Measurements from ENCODE around the gene BAD. TPM values are rescaled to one million over a fixed set of nuclear protein-coding genes. Genes with fewer than 3 reads are reported as not detected.
A peak's percentile ranks its signal among the peaks of the same experiment; 100 is the strongest.

The BAD gene
- total RNA-seq, 3 donors from 2014 or later (not counting 1 experiment from before 2014, with no cell fraction given): 30.6 to 35.8 (median 31.6) TPM

- no peak for DNase-seq
- intact Hi-C loops (cut with micrococcal nuclease): loop anchor here (1.0 to 2.0 kb wide), 5 partner anchors 11 to 64 kb away; partner anchors contain the start of genes DNAJC4, ESRRA and GPR137
- Mint-ChIP-seq H3K4me1 (peaks cover 8 to 49% of the 10 kb centered on the region in 2 donors), H3K9me3 (no peaks in the 10 kb centered on the region), H3K4me3 (peak overlapping the region; percentile 96), H3K36me3 (no peaks in the 10 kb centered on the region), H3K27me3 (ENCODE audit: low read depth in 2 of 2) (no peaks in the 10 kb centered on the region), H3K27ac (peak overlapping the region; percentile 98 to 99)
- no peak for TF ChIP-seq CTCF (IDR thresholded peaks at IDR 0.05)
- peak overlapping the region; percentile 98 for H3K27ac ChIP-seq (ENCODE audit: low read length)
- H3K27me3 ChIP-seq (ENCODE audit: control insufficient read depth, insufficient read depth, low read length): no peaks in the 10 kb centered on the region
- H3K36me3 ChIP-seq (ENCODE audit: control insufficient read depth, insufficient read depth, low read length): peaks cover 14% of the 10 kb centered on the region
- no peaks in the 10 kb centered on the region for H3K9me3 ChIP-seq (ENCODE audit: control insufficient read depth, insufficient read depth, low read length)
- WGBS (ENCODE audit: insufficient coverage): 0% methylated on average over 24 of the region's 24 CpGs
- peak overlapping the region; percentile 79 for H3K4me3 ChIP-seq (ENCODE audit: low read length)
- peaks cover 67% of the 10 kb centered on the region for H3K4me1 ChIP-seq (ENCODE audit: control insufficient read depth, insufficient read depth, low read length)
- ATAC-seq: peak; percentile 79 to 94 (median 81)
Observed at GRCh38 chr11:64241241-64241490, 43.3 kb downstream of the BAD start.

GRCh38 chr11:64240435-64241240 is 43.8 kb downstream of the BAD start, which contains the start of gene FKBP2:
TSS of gene FKBP2 (plus strand) at chr11:64241095. CDS start at chr11:64242388, 1,293 bp downstream.
- H3K4me3 ChIP-seq (ENCODE audit: low read length): peak within 1 kb of the TSS; percentile 79
- H3K4me1 Mint-ChIP-seq: peaks cover 8 to 44% of the 10 kb centered on the region in 2 donors
- no peaks in the 10 kb centered on the region for H3K36me3 Mint-ChIP-seq
- intact Hi-C loops (cut with micrococcal nuclease): loop anchor here (1.0 to 2.0 kb wide), 5 partner anchors 10 to 65 kb away; partner anchors contain the start of genes DNAJC4, ESRRA and GPR137
- H3K4me1 ChIP-seq (ENCODE audit: control insufficient read depth, insufficient read depth, low read length): peaks cover 66% of the 10 kb centered on the region
- no peaks in the 10 kb centered on the region for H3K9me3 Mint-ChIP-seq
- DNase-seq (peak; percentile 98 to 99), ATAC-seq (peak; percentile 65 to 84 (median 73))
- no peaks in the 10 kb centered on the region for H3K27me3 ChIP-seq (ENCODE audit: control insufficient read depth, insufficient read depth, low read length)
- no peak for TF ChIP-seq CTCF (IDR thresholded peaks at IDR 0.05)
- WGBS (ENCODE audit: insufficient coverage): 1% methylated on average over 58 of the region's 58 CpGs
- no peaks in the 10 kb centered on the region for H3K27me3 Mint-ChIP-seq (ENCODE audit: low read depth in 2 of 2)
- H3K36me3 ChIP-seq (ENCODE audit: control insufficient read depth, insufficient read depth, low read length): peaks cover 15% of the 10 kb centered on the region
- H3K4me3 Mint-ChIP-seq: peak within 1 kb of the TSS; percentile 96
- H3K27ac Mint-ChIP-seq: peak within 1 kb of the TSS; percentile 98 to 99
- H3K27ac ChIP-seq (ENCODE audit: low read length): peak within 1 kb of the TSS; percentile 98
- H3K9me3 ChIP-seq (ENCODE audit: control insufficient read depth, insufficient read depth, low read length): no peaks in the 10 kb centered on the region

GRCh38 chr11:64239662-64240434 is 44.6 kb downstream of the BAD start:
- H3K4me1 ChIP-seq (ENCODE audit: control insufficient read depth, insufficient read depth, low read length): peaks cover 66% of the 10 kb centered on the region
- H3K36me3 ChIP-seq (ENCODE audit: control insufficient read depth, insufficient read depth, low read length): peaks cover 15% of the 10 kb centered on the region
- peak overlapping the region; percentile 98 for H3K27ac ChIP-seq (ENCODE audit: low read length)
- Mint-ChIP-seq H3K27ac (peak overlapping the region; percentile 98 to 99), H3K4me3 (peak overlapping the region; percentile 96), H3K27me3 (ENCODE audit: low read depth in 2 of 2) (no peaks in the 10 kb centered on the region), H3K36me3 (no peaks in the 10 kb centered on the region), H3K9me3 (no peaks in the 10 kb centered on the region), H3K4me1 (peaks cover 13 to 46% of the 10 kb centered on the region in 2 donors)
- no peaks in the 10 kb centered on the region for H3K9me3 ChIP-seq (ENCODE audit: control insufficient read depth, insufficient read depth, low read length)
- H3K27me3 ChIP-seq (ENCODE audit: control insufficient read depth, insufficient read depth, low read length): no peaks in the 10 kb centered on the region
- no peak for ATAC-seq
- peak overlapping the region; percentile 65 for H3K4me3 ChIP-seq (ENCODE audit: low read length)
- DNase-seq: no peak
- no peak for TF ChIP-seq CTCF (IDR thresholded peaks at IDR 0.05)
- intact Hi-C loops (cut with micrococcal nuclease): loop anchor here (2.0 kb wide), 1 partner anchor 29 kb away; no protein-coding TSS in a partner anchor
- WGBS (ENCODE audit: insufficient coverage): 60% methylated on average over 11 of the region's 11 CpGs

All from natural killer cell (primary cell).